GM19023 (cell line): Measurements from ENCODE around the gene ADAM30.
"Not testable (repeated sequence)": the region's sequence is repeated elsewhere in the genome, so short reads cannot be mapped to it uniquely, and the experiment has no call there.

ENCODE experiments used
- ATAC-seq: cut with Tn5 transposase; IDR thresholded peaks from one replicate; pipeline ENCODE4 v1.9.1; 2021; ENCODE audit warnings: mild to moderate bottlenecking, moderate library complexity; ENCODE audit not compliant: unreplicated experiment

ADAM30 gene

DNA sequence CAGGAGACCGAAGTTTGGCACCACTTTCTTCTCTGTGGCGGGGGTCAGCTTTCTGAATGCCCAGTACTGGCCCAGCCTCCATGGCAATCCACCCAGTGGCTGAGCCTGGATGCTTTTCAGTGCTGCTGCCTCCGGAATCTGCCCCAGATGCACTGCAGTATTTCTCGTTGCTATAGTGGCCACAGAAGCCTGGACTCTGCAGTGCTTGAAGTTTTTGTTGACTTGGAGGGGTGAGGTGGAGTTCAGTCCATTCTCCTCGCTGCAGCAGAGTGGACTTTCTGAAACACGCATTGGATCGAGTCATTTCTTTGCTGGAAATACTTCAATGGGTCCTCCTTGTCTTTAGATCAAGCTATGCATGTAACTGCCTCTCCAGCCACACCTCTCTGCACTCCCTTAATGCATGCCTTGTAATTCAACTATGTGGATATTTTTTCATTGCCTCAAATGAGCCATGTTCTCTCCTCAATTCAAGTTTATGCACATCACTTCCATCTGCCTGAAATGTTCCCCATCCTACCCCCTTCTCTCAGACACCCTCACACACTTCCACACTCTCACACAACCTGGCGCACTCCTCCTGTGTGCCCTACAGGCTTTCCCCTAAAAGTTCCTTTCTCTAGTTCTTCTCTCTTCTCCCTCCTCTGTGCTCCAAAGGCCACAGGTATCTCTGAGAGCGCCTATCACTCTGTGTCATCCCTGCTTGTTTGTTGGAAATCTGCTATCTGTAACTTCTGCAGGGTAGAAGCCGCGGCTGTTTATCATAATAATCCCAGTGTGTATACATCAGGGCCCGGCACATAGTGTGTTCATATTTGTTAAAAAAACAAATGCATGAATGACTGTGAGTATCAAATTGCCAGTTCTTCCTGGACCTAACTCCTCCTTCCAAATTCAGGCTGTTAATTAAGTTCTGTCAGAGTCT lies 16.5 kb downstream of the ADAM30 start:
- no peak for ATAC-seq

DNA sequence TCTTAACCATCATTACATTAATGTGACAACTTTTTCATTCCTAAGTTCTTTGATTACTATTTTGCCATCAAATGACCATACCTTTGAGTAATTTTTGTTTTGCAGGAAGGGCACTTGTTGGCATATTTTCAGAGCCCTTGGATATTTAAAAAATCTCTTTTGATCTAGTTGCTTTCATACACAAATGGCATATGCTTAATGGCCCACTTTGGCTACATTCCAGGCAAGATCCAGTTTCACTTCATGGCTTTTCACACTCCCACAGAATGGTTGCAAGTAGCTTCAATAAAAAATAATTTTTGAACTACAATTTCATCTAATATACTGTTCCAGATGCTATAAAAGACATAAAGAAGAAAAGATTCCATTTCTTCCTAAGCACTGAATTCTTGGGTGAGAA lies 18.1 kb downstream of the ADAM30 start:
- no peak for ATAC-seq

DNA sequence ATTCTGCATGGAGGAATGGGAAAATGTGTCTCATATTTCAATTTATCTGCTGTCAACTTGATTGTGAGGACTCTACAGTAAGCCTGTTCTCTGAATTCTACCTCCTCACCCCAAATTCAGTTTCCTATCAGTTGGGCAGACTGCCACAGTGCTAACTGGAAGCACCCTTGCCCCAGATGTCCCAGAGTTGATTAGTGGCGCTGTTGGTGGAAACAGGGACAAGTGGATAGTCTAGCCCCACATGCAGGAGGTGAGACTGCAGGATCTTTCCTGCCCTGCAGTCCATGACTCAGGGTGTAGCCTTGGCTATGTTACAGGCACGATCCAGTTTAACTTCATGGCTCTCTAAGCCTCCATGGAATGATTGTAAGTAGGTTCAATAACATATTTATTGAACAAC lies 22.1 kb downstream of the ADAM30 start:
- no peak for ATAC-seq

DNA sequence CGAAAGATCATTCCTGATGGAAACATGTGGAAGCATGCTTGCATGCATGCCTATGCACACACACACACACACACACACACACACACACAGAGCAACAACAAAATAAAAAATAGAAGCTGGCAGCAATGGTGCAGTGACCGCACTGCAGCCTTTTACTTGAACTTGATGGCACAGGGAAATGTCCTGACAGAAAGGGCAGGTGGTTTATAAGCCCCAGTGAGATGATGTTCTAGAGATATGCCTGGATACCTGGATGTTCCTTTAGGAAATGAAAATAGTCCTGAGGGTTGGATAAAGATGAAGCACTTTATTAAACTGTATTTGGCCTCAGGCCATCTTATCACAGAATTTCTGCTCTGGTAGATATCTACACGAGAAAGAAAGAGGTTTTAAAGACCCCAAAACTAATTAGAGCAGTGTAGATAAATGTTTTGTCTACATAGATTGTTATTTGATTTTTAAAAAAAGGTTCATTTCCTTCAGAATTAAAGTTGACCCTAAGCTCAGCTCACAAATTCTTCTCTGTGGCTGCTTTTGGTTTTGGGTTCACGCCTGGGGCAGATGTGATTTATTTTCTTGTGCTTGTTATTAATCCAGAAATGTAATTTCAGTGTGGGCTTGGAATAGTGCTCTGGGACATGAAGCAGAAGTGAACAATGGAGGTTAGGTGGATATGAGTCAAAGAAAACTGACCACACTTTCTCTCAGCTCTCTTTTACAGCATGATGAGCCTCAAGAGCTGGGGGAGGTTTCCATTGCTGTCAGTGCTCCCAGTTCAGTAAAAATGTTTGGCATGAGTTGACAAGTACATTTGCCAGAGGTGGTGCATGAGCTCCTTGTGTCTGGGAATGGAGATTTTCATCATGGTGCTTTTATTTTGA lies 22.9 kb downstream of the ADAM30 start:
- no peak for ATAC-seq

DNA sequence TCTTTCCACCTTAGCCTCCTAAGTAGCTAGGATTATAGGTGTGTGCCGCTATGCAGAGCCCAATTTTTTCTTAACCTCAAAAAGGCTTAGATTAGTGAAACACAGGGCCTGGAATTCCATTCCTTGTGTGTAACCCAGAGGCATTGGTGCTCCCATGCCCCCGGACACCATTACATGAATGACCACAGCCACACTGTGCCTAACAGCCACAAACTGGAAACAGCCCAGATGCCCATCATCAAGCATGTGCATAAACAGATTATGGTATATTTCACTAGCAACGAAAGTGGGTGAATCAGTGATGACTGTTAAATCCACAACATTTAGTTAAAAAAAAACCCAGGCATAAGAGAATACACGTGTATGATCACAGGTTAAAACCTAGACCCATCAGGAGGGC lies 24.4 kb downstream of the ADAM30 start:
- no peak for ATAC-seq

DNA sequence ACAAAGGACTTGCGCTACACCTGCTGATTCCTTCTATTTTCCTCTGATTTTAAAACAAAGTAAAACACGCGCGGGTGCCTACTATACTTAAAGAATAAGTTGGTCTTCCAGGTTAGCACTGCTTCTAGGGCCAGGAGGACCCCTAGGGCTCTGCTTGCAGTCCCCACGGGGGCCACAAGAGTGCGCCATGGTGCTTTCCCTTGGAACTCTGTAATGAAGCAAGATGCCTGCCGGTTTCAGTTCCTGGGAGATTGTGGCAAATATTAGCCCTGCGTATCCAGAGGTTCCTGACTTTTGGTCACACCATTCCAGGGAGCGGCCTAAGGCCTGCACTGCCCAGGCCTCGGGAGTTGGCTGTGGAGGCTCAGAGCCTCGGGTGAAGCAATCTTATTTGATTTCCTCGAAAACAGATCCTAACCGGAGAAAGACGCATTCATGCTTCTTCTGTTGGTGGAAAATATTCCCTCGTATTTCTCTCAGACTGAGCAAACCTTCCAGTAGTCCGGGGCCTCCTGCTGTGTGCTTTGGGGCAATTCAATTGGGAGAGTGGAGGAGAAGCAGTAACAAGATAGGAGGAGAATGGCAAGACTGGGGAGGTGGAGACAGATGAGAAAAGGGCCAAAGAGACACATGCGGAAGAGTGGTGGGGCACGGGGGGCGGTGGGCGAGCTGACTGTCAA lies 25.3 kb downstream of the ADAM30 start:
- ATAC-seq, result no peak

DNA sequence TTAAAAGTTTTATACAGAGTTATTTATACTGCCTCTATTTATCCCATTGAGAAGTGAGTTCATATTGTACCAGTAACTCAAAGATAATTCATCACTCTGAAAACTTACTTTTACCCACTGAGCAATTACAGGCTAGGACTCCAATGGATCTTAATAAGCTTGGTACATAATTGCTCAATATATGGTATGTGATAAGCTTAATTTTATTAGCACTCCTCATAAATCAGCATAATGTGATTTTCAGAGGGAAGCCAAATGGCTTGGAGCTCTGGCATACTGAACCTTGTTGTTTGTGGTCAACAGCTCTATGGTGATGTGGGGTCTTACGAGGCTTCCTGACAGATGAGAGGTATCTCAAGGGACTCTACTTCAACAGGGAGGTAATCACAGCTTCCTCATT lies 26.3 kb downstream of the ADAM30 start:
- ATAC-seq, result no peak

DNA sequence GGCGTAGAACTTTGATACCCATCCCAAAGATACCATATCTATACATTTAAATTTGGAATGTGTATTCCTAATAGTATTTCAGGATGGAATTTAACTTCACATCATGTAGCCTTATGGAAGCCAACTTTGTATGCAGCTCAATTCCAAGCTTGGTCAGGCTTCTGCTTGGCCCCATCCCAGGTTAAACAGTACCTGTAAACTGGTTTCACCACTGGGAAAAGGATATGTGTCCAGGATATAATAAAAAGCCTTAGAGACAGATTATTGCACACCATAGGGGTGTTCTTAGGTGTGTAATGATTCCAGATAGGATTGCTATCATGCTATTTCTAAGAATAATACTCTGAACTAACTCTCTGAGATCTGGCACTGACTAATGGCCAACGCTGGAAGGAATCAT lies 28.1 kb downstream of the ADAM30 start:
- no peak for ATAC-seq

DNA sequence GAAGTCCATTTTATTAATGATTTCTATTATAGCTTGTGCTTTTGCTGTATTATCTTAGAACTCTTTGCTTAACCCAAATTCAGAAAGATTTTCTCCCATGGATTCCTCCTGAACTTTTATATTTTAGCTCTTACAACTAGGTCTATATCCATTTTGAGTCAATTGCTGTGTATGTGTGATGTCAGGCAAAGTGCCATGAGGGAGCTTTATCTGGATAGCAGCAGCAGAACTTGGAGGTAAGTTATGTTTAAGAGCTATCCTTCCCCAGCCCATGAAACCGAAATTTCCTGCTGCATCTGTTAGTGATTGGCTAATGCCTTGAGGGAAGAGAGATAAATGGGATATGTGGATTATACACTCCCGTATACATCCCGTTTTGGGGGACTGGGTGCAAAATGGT lies 29.9 kb downstream of the ADAM30 start:
- ATAC-seq, result no peak

DNA sequence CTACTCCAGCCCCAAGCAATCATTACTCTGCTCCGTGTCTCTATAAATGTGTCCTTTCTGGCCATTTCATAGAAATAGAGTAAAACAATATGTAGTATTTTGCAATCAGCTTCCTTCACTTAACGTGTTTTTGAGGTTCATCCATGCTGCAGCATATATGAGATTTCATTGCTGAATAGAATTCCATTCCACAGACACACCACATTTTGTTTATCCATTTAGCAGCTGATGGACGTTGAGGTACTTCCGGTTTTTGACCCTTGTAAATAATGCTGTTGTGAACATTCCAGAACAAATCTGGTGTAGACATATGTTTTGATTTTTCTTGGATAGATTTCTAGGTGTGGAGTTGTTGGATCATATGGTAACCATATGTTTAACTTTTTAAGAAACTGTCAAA lies 30.7 kb downstream of the ADAM30 start:
- ATAC-seq, result no peak

DNA sequence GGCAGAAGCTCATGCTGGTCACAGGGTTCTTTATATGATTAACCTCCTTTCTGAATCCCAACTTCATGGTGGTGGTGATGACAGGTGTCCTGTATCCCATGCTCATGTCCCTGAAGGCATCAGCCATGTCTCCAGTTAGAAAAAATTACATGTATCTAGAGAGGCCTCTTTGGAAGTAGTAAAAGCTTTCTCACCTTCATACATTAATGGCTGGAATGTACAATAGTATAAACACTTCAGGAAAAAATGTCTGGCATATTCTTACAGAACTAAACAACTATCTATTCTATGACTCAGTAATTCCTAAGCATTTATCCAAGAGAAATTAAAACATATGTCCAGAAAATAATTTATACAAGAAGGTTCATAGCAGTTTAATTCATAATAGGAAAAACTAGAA lies 34.0 kb downstream of the ADAM30 start:
- ATAC-seq, result no peak

DNA sequence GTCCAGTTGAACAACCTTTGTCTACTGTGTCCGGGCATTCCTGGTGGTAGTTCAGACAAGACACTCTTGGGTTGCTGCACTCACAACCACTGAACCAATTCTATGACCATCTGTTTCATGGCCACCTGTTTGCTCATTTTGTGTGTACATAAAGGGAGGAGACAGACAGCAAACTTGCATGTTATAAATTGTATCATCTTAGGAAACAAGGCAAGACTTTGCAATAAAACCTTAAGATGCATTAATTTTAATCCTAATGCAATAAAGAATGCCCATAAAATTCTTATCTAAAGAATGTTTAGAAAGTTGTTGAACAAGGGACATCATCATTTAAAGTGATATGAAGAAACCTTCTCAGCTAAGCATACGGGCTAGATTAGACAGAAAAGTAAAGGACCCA lies 34.8 kb downstream of the ADAM30 start:
- no peak for ATAC-seq

DNA sequence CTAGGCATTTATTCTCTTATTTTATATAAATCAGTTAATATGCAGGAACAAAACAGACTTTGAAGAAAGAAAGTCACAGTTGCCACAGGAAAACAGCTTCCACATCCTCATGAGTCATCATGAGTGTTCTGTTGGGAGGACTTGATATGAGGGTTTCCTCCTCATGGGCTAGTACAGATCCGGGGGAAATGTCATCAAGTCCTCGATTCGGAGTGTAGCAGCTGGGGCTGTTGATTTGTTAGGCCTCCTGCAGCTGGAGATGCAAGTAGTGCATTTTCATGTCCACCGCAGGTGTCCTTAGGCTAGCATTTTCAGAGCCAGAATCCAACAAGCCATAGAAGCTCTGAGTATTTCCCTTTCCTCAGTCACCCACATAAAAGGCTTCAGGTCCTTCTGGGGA lies 36.7 kb downstream of the ADAM30 start:
- ATAC-seq, result no peak

DNA sequence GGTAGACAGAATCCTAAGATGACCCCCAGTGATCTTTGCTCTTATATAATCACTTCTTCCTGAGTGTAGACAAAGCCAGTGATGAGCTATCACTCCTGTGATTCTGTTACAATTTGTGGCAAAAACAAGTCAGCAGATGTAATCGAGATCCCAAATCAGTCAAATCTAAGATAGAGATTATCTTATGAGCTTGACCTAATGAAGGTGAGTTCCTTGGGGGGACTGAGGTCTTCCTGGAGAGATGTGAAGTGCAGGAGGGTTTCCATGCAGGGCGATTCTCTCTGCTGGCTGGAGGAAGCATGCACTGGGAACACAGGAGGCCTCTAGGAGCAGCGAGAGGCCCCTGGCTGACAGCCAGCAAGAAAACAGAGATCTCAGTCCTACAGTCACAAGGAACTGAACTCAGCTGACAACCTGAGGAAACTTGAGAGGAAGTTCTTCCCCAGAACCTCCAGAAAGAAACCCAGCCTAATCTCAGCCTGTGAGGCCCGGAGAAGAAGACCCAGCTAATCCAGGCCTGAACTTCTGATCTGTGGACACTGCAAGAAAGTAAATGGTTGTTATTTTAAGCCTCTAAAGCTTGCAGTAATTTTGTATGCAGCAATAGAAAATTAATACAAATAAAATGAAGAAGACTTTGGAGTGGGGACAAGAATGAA lies 37.6 kb downstream of the ADAM30 start:
- not testable (repeated sequence) for ATAC-seq

DNA sequence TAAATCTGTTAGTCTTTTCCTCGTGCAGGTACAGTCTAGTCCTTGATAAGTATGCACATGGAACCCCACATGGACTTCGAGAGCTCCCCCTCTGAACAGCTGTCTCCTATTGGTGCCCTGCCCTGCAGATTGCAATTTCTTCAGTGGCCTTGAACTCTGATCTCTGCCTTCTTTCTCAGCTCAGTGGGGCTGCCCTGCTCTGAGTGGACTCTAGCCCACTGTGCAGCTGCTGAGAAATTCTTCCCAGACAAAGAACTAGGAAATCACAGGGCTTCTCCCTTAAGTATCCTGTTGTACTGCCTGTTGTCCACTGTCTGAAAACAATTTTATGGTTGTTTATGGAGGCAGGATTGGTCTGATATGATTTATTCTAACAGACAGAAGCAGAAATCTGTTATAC lies 38.2 kb downstream of the ADAM30 start:
- no peak for ATAC-seq

DNA sequence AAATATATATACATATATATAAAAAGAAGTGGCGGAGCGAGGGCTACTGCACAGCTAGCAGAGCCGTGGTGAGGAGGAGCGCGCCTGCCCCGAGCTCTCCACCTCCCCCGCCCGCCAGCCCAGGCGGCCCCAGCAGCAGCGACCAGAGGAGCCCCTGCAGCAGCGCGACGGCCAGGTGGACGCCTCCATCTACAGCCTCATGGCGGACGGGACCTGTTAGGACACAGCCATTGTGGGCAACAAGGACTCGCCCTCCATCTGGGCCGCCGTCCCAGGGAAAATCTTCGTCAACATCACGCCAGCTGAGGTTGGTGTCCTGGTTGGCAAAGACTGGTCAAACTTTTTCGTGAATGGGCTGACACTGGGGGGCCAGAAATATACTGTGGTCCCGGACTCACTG lies 43.2 kb downstream of the ADAM30 start:
- ATAC-seq, result no peak

DNA sequence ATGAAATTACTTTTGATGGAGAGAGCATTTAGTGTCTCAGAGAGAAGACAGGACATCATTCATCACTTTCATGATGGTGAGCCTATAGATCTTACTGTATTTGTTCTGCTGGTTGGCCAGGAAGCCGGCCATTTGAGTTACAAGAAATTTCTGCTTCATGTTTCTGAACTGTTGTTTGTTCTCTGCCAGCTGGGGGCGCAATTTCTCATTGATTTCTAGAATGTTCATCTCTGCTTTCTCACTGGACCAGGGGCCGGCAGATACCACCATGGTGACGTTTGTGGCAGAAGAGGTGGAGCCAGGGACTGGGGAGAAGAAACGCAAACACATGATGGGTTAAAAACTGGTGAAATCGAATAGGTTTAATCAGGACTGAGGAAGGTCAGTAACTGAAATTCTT lies 52.1 kb downstream of the ADAM30 start:
- ATAC-seq, result not testable (repeated sequence)
